GM19452 (cell line): ENCODE measurements around the gene CX3CR1.
A peak's percentile ranks its signal among the peaks of the same experiment; 100 is the strongest.
"Not testable (repeated sequence)": the region's sequence is repeated elsewhere in the genome, so short reads cannot be mapped to it uniquely, and the experiment has no call there.

Experiments
- ATAC-seq: cut with Tn5 transposase; IDR thresholded peaks from one replicate; pipeline ENCODE4 v1.9.1; 2021; ENCODE audit not compliant: unreplicated experiment

CX3CR1 gene

DNA sequence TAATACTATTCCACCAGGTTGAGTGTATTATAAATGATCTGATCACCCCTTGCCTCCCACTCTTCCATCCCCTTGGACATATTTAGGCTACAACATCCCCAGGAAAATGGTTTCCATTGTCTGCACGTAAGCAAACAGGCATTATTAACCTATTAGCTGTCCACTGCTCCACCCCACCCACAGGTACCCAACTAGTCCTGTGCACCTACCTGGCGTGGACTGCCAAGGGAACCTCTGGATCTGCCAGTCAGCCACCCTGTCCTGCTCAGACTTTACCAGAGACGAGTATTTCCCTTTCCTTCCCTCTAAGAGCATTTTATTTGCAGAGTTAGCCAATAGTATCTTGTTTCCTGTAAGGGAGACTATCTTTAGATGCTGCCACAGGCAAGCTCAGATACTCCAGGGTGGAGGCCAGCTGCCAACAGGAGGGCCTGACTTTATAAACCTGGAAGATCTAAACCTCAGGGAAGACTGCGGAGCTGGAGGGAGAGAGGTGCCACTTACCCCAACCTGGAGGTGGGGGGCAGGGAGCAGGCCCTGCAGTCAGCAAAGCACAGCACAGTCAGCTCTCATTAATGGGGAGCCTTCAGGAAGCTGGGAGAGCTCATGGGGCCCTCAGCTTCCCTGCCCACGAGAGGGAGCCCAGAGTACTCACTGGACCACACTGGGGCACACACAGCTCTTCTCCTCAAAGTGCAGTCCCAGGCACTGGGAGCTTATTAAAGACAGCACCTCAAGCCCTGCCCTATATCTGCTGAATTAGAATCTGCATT is at the start of gene CX3CR1:
CX3CR1 (minus strand) TSS at position 292 of the 773 bp plus-strand sequence. CDS start 13,527 bp downstream, outside the sequence.
- ATAC-seq, result no peak

- no peak for ATAC-seq
Measured at GRCh38 chr3:39329493-39329892, 49.7 kb upstream of the CX3CR1 start, which contains the start of gene CCR8. TSS of gene CCR8 (plus strand) at chr3:39329709. CDS start at chr3:39332332, 2,623 bp downstream.

GRCh38 chr3:39327746-39328349 is 48.0 kb upstream of the CX3CR1 start:
- peak; percentile 73 for ATAC-seq

DNA sequence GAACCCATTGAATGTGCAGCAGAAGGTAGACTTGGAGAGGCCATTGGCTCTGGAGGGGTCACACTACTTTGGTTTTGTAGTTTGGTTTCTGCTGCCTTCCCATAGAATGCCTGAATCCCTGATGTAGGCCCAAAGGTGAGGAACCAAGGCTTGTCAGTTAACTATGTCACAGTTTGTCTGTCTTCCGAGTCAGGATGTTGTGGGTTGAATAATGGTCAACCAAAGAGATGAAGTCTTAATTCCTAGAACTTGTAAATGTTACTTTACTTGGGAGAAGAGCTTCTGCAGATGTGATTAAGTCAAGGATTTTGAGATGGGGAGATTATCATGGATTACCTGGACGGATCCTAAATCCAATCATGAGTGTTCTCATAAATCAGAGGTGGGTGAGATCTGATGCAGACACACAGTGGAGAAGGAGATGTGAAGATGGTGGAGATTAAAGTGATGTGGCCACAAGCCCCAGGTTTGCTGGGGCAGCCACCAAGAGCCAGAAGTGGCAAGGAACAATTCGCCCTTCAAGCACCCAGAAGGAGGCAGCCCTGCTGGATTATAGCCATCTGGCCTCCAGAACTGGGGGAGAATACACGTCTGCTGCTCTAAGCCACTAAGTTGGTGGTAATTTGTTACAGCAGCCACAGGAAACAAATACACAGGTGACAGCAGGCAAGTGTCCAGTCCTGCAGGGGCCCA is 47.4 kb upstream of the CX3CR1 start:
- peak; percentile 17 for ATAC-seq

GRCh38 chr3:39325236-39325635 is 45.4 kb upstream of the CX3CR1 start:
- ATAC-seq, result no peak

GRCh38 chr3:39323494-39323893 is 43.7 kb upstream of the CX3CR1 start:
- no peak for ATAC-seq

DNA sequence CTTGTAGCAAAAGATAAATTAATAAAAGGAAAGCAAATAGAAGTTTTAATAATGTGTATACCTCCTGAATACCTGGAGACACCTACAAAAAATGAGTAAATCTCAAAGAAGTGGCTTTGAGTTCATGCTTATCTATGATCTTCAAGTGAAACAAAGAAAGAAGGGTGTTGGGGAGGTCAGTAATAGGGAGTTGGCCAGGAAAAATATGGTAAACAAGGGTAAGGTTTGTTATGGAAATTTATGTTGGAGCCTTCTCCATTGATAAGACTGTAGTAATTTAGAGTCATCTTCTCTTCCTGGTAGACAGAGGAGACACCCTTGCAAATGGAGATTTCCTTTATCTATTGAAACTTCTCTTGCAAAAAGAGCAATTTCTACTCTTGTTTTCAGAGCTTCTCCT is 43.1 kb upstream of the CX3CR1 start:
- ATAC-seq, result no peak

DNA sequence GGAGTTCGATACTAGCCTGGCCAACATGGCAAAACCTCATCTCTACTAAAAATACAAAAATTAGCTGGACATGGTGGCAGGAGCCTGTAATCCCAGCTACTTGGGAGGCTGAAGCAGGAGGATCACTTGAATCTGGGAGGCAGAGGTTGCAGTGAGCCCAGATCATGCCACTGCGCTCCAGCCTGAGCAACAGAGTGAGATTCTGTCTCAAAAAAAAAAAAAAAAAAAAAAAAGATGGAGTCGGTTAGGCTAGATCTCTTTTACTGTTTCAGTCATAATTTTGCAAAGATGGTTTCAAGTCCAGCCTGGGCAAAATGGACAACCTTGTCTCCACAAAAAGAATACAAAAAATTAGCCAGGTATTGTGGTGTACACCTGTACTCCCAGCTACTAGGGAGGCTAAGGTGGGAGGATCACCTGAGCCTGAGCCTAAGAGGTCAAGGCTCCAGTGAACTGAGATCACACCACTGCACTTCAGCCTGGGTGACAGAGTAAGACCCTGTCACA is 42.4 kb upstream of the CX3CR1 start:
- ATAC-seq, result not testable (repeated sequence)

- not testable (repeated sequence) for ATAC-seq
Measured at GRCh38 chr3:39321574-39321983, 41.7 kb upstream of the CX3CR1 start.

GRCh38 chr3:39319249-39319648 is 39.4 kb upstream of the CX3CR1 start:
- no peak for ATAC-seq

- ATAC-seq, result no peak
Measured at GRCh38 chr3:39318301-39318700, 38.5 kb upstream of the CX3CR1 start.

DNA sequence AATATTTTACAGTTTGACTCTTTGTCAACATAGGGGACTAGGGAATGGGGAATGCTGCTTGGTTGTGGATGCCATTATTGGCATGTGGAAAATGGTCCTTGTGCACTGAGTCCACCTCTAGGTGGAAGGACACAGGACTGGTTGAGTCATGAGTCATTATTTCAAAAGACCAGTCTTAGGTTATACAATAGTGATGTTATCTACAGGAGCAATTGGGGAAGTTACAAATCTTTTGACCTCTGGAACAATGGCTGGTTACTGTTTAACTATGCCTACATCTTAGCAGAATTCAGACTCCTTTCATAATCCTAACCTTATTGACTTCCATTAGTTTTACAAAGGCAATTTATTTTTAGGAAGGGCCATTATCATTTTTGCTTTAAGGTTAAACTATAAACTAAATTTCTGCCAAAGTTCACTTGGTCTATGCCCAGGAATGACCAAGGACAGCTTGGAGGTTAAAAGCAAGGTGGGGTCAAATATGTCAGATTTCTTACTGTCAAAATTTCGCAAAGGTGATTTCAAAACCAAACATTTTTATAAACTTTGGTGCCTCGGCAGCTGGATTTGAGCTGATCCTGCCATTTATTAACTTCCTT is 37.8 kb upstream of the CX3CR1 start:
- no peak for ATAC-seq

GRCh38 chr3:39315420-39315819 is 35.6 kb upstream of the CX3CR1 start:
- no peak for ATAC-seq

GRCh38 chr3:39313289-39313688 is 33.5 kb upstream of the CX3CR1 start:
- ATAC-seq, result no peak

- no peak for ATAC-seq
Measured at GRCh38 chr3:39302178-39302577, 22.3 kb upstream of the CX3CR1 start.

DNA sequence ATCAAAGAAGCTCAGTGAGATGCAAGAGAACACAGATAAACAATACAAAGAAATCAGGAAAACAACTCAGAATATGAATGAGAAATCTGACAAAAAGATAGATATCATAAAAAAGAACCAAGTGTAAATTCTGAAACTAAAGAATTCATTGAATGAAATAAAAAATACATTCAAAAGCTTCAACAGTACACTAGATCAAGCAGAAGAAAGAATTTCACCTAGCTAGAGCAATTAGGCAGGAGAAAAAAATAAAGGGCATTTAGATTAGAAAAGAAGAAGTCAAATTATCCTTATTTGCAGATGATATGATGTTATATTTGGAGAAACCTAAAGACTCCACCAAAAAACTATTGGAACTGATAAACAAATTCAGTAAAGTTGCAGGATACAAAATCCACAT is 19.4 kb upstream of the CX3CR1 start:
- ATAC-seq, result no peak

DNA sequence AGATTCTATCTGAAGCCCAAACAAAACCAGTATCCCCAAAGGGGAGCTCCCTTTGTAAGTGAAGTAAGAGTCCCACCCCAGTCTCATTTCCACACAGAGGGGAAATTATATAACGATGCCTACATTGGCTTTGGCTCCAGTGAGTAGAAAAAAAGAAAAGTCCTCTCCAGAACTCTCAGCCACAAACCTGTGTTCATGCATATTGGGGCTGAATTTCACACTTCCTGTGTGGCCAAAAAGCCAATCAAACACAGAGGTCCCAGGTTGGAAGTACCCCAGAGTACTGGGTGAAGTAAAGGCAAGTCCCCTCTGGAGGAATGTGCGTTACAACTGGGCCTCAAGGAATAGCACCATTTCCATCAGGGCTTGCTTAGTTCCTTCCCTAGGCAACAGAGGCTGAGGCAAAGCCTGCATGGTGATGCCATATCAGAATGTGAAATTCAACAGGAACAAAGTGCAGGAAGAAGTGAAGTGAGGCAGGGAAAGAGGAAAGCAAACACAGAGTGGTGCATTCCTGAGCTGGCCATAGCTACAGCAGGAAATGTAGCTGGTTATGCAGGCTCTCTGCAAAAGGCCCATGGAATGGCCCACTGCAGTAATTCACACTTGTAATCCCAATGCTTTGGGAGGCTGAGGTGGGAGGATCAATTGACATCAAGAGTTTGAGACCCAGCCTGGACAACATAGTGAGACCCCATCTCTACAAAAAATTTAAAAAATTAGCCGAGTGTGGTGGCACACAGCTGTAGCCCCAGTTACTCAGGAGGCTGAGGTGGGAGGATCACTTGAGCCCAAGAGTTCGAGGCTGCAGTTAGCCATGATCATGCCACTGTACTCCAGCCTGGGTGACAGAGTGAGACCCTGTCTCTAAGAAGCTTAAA is 16.6 kb upstream of the CX3CR1 start:
- ATAC-seq, result no peak

- peak; percentile 85 for ATAC-seq
Measured at GRCh38 chr3:39295184-39295775, 15.4 kb upstream of the CX3CR1 start.

- no peak for ATAC-seq
Measured at GRCh38 chr3:39294446-39295183, 14.8 kb upstream of the CX3CR1 start.
